HEK293 (cell line): ENCODE data around the gene FOXC1.

Source experiments
- CTCF ChIA-PET: fragments of 350-600 bp; formaldehyde crosslinking; extraction: SDS; loops from one replicate; lab custom pipeline; 2021; ENCODE audit warnings: antibody characterized with exemption; lab: Yijun Ruan, JAX
- POLR2A ChIA-PET: fragments of 300-600 bp; formaldehyde crosslinking; extraction: SDS; loops from one replicate; lab custom pipeline; 2020; ENCODE audit warnings: antibody characterized with exemption, inconsistent platforms; lab: Yijun Ruan, JAX
- H3K27ac ChIP-seq: fragments of 200-500 bp; sonication (Bioruptor generic); 2 replicates; pipeline ENCODE4 v1.5.1; 2014; ENCODE audit warnings: low read depth, low read length, control low read depth, inconsistent platforms; ENCODE audit errors: extremely low read depth
- H3K36me3 ChIP-seq, 2 experiments: fragments of 200-500 bp in 1 of 2; sonication (Bioruptor generic) in 1 of 2; 1 replicate in 1 of 2; 2 replicates in 1 of 2; pipeline ENCODE4 v1.5.1; 2014 to 2017; ENCODE audit warnings: inconsistent platforms in 2 of 2, low read length in 2 of 2; ENCODE audit not compliant: control insufficient read depth in 2 of 2, insufficient read depth in 1 of 2
- H3K4me1 ChIP-seq: fragments of 200-500 bp; sonication (Bioruptor generic); 2 replicates; pipeline ENCODE4 v1.5.1; 2014; ENCODE audit warnings: mild to moderate bottlenecking, low read length, inconsistent platforms; ENCODE audit not compliant: control insufficient read depth, insufficient read depth
- H3K4me3 ChIP-seq: 2 replicates; pipeline ENCODE4 v1.5.1; 2011; ENCODE audit warnings: low read depth, mild to moderate bottlenecking, control low read depth, low read length, moderate library complexity
- H3K9me3 ChIP-seq: fragments of 200-500 bp; sonication (Bioruptor generic); 2 replicates; pipeline ENCODE4 v1.5.1; 2014; ENCODE audit warnings: low read depth, low read length, inconsistent platforms; ENCODE audit not compliant: control insufficient read depth, insufficient read depth
- AEBP2 ChIP-seq: fragments of 450-650 bp; formaldehyde crosslinking; IDR thresholded peaks from 2 replicates; pipeline ENCODE4 v1.5.1; 2016; ENCODE audit warnings: missing biosample characterization, missing genetic modification characterization, borderline replicate concordance
- GLI4 ChIP-seq: fragments of 450-650 bp; formaldehyde crosslinking; IDR thresholded peaks from 2 replicates; pipeline ENCODE4 v1.5.1; 2016; ENCODE audit warnings: missing biosample characterization, missing genetic modification characterization
- KLF10 ChIP-seq: fragments of 450-650 bp; IDR thresholded peaks from 2 replicates; pipeline ENCODE4 v1.5.1; 2018; ENCODE audit warnings: missing biosample characterization, mild to moderate bottlenecking, missing genetic modification characterization
- SETDB1 ChIP-seq: IDR thresholded peaks from one replicate; pipeline ENCODE4 v1.6.1; 2017; ENCODE audit warnings: mild to moderate bottlenecking, low read length, moderate library complexity, mixed read lengths; ENCODE audit not compliant: insufficient read length
- YY1 ChIP-seq: fragments of 450-650 bp; formaldehyde crosslinking; IDR thresholded peaks from 2 replicates; pipeline ENCODE4 v1.5.1; 2018; ENCODE audit warnings: missing biosample characterization, missing genetic modification characterization
- ZBTB11 ChIP-seq: fragments of 450-650 bp; formaldehyde crosslinking; conservative IDR thresholded peaks from 2 replicates; pipeline ENCODE4 v1.5.1; 2016; ENCODE audit warnings: low read depth, missing biosample characterization, missing genetic modification characterization
- ZBTB20 ChIP-seq: fragments of 450-650 bp; formaldehyde crosslinking; IDR thresholded peaks from 2 replicates; pipeline ENCODE4 v1.5.1; 2016; ENCODE audit warnings: missing biosample characterization, missing genetic modification characterization
- ZBTB21 ChIP-seq: fragments of 450-650 bp; formaldehyde crosslinking; IDR thresholded peaks from 2 replicates; pipeline ENCODE4 v1.5.1; 2017; ENCODE audit warnings: missing biosample characterization, missing genetic modification characterization
- ZNF138 ChIP-seq: fragments of 450-650 bp; formaldehyde crosslinking; IDR thresholded peaks from 2 replicates; pipeline ENCODE4 v1.5.1; 2016; ENCODE audit warnings: missing biosample characterization, missing genetic modification characterization, borderline replicate concordance
- ZNF19 ChIP-seq: fragments of 450-650 bp; formaldehyde crosslinking; IDR thresholded peaks from 2 replicates; pipeline ENCODE4; 2016; ENCODE audit warnings: missing biosample characterization, missing genetic modification characterization, low read depth
- ZNF239 ChIP-seq: fragments of 450-650 bp; formaldehyde crosslinking; IDR thresholded peaks from 2 replicates; pipeline ENCODE4 v1.5.1; 2016; ENCODE audit warnings: missing biosample characterization, missing genetic modification characterization
- ZNF37A ChIP-seq: fragments of 450-650 bp; IDR thresholded peaks from 2 replicates; pipeline ENCODE4 v1.5.1; 2018; ENCODE audit warnings: missing biosample characterization, missing genetic modification characterization
- ZNF416 ChIP-seq: fragments of 450-650 bp; formaldehyde crosslinking; IDR thresholded peaks from 2 replicates; pipeline ENCODE4 v1.5.1; 2016; ENCODE audit warnings: missing biosample characterization, missing genetic modification characterization
- ZNF433 ChIP-seq: fragments of 450-650 bp; formaldehyde crosslinking; IDR thresholded peaks from 2 replicates; pipeline ENCODE4 v1.5.1; 2016; ENCODE audit warnings: missing biosample characterization, missing genetic modification characterization, low read depth
- ZNF501 ChIP-seq: fragments of 450-650 bp; formaldehyde crosslinking; IDR thresholded peaks from 2 replicates; pipeline ENCODE4 v1.5.1; 2016; ENCODE audit warnings: missing biosample characterization, missing genetic modification characterization
- ZNF560 ChIP-seq: fragments of 450-650 bp; formaldehyde crosslinking; IDR thresholded peaks from 2 replicates; pipeline ENCODE4 v1.5.1; 2017; ENCODE audit warnings: missing biosample characterization, missing genetic modification characterization, borderline replicate concordance
- ZNF600 ChIP-seq: fragments of 450-650 bp; formaldehyde crosslinking; IDR thresholded peaks from 2 replicates; pipeline ENCODE4 v1.5.1; 2016; ENCODE audit warnings: missing biosample characterization, missing genetic modification characterization
- ZNF621 ChIP-seq: fragments of 450-650 bp; formaldehyde crosslinking; IDR thresholded peaks from 2 replicates; pipeline ENCODE4 v1.5.1; 2017; ENCODE audit warnings: missing biosample characterization, missing genetic modification characterization
- ZNF76 ChIP-seq: fragments of 450-650 bp; formaldehyde crosslinking; IDR thresholded peaks from 2 replicates; pipeline ENCODE4; 2016; ENCODE audit warnings: low read depth, missing biosample characterization, missing genetic modification characterization, borderline replicate concordance
- ZSCAN4 ChIP-seq: fragments of 450-650 bp; formaldehyde crosslinking; IDR thresholded peaks from 2 replicates; pipeline ENCODE4 v1.5.1; 2017; ENCODE audit warnings: missing biosample characterization, missing genetic modification characterization
- TF ChIP-seq, protein P1 (sequence below): fragments of 450-650 bp; formaldehyde crosslinking; IDR thresholded peaks from 2 replicates; pipeline ENCODE4 v1.5.1; 2017; ENCODE audit warnings: missing biosample characterization, missing genetic modification characterization
- TF ChIP-seq, protein P2 (sequence below): fragments of 450-650 bp; IDR thresholded peaks from 2 replicates; pipeline ENCODE4 v1.5.1; 2018; ENCODE audit warnings: missing biosample characterization, mild to moderate bottlenecking, missing genetic modification characterization

FOXC1 gene

GRCh38 chr6:1590580-1590979 is 19.1 kb upstream of the FOXC1 start (continued):
- TF ChIP-seq ZNF37A (tag by site-specific recombination) (no peak), ZSCAN4 (tag by site-specific recombination) (no peak), YY1 (tag by site-specific recombination) (no peak), ZNF138 (tag by site-specific recombination) (no peak), ZBTB11 (tag by site-specific recombination) (no peak)

- CTCF ChIA-PET, result no interaction called here
- H3K4me1 ChIP-seq, result no peaks in the 10 kb centered on the region
- no peak overlapping the region for H3K4me3 ChIP-seq
Measured at GRCh38 chr6:1591243-1591642, 18.5 kb upstream of the FOXC1 start.

GRCh38 chr6:1591926-1592325 is 17.8 kb upstream of the FOXC1 start:
- Histone ChIP-seq H3K4me3 (no peak overlapping the region), H3K9me3 (no peaks in the 10 kb centered on the region), H3K4me1 (peaks cover 4% of the 10 kb centered on the region), H3K27ac (no peak overlapping the region), H3K36me3 (no peaks in the 10 kb centered on the region)
- POLR2A ChIA-PET, result interaction anchor here (0.6 kb wide), 1 partner anchor 17 kb away, joined by 3 read pairs; no protein-coding TSS in a partner anchor
- TF ChIP-seq ZNF239 (tag by site-specific recombination) (no peak), KLF10 (tag by site-specific recombination) (no peak)
- CTCF ChIA-PET, result interaction anchor here (0.6 to 2.0 kb wide), 5 partner anchors 243 to 1258 kb away, joined by 3 to 6 read pairs (median 3); no protein-coding TSS in a partner anchor

More at GRCh38 chr6:1591243-1591642, 18.5 kb upstream of the FOXC1 start:
- Histone ChIP-seq H3K27ac (no peak overlapping the region), H3K36me3 (no peaks in the 10 kb centered on the region), H3K9me3 (no peaks in the 10 kb centered on the region)
- POLR2A ChIA-PET, result no interaction called here
- peak; percentile 54 for TF ChIP-seq SETDB1
- TF ChIP-seq, protein P1, sequence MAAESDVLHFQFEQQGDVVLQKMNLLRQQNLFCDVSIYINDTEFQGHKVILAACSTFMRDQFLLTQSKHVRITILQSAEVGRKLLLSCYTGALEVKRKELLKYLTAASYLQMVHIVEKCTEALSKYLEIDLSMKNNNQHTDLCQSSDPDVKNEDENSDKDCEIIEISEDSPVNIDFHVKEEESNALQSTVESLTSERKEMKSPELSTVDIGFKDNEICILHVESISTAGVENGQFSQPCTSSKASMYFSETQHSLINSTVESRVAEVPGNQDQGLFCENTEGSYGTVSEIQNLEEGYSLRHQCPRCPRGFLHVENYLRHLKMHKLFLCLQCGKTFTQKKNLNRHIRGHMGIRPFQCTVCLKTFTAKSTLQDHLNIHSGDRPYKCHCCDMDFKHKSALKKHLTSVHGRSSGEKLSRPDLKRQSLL (tag by site-specific recombination), result no peak

GRCh38 chr6:1592852-1593251 is 16.9 kb upstream of the FOXC1 start:
- no peaks in the 10 kb centered on the region for H3K9me3 ChIP-seq
- no peaks in the 10 kb centered on the region for H3K36me3 ChIP-seq
- peaks cover 7% of the 10 kb centered on the region for H3K4me1 ChIP-seq
- POLR2A ChIA-PET, result interaction anchor here (0.6 kb wide), 1 partner anchor 18 kb away, joined by 3 read pairs; no protein-coding TSS in a partner anchor
- no peak overlapping the region for H3K4me3 ChIP-seq
- CTCF ChIA-PET, result interaction anchor here (0.6 to 2.0 kb wide), 5 partner anchors 94 to 1157 kb away, joined by 3 to 9 read pairs (median 6); partner anchors contain the start of gene MYLK4
- no peak overlapping the region for H3K27ac ChIP-seq
- TF ChIP-seq ZBTB20 (tag by site-specific recombination) (no peak), ZNF416 (tag by site-specific recombination) (no peak), ZNF560 (no peak), ZNF76 (no peak), ZNF600 (tag by site-specific recombination) (no peak), ZNF19 (no peak), ZBTB21 (tag by site-specific recombination) (no peak), GLI4 (no peak), ZNF433 (no peak), AEBP2 (tag by site-specific recombination) (no peak), ZNF501 (tag by site-specific recombination) (no peak), ZNF621 (tag by site-specific recombination) (no peak)
- TF ChIP-seq, protein P2, sequence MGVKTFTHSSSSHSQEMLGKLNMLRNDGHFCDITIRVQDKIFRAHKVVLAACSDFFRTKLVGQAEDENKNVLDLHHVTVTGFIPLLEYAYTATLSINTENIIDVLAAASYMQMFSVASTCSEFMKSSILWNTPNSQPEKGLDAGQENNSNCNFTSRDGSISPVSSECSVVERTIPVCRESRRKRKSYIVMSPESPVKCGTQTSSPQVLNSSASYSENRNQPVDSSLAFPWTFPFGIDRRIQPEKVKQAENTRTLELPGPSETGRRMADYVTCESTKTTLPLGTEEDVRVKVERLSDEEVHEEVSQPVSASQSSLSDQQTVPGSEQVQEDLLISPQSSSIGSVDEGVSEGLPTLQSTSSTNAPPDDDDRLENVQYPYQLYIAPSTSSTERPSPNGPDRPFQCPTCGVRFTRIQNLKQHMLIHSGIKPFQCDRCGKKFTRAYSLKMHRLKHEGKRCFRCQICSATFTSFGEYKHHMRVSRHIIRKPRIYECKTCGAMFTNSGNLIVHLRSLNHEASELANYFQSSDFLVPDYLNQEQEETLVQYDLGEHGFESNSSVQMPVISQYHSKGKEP (tag by site-specific recombination), result no peak
